BLaER1 treated with 17β-estradiol and CSF1 and Interleukin-3, amounts not matched to agents 10 nM and 100 nM (cell line): ENCODE measurements around the gene FAM168B.

Source experiments
- H3K27ac ChIP-seq, 11 experiments: shearing (Covaris generic); formaldehyde crosslinking; 2 replicates each; pipeline ENCODE4 v1.8.1; 2022
- H3K27me3 ChIP-seq, 11 experiments: shearing (Covaris generic); formaldehyde crosslinking; 2 replicates each; pipeline ENCODE4 v1.8.1; 2022
- H3K36me3 ChIP-seq, 11 experiments: shearing (Covaris generic); formaldehyde crosslinking; 2 replicates each; pipeline ENCODE4 v1.8.1; 2022
- H3K4me1 ChIP-seq, 10 experiments: shearing (Covaris generic); formaldehyde crosslinking; 2 replicates each; pipeline ENCODE4 v1.8.1; 2022
- H3K4me2 ChIP-seq, 11 experiments: shearing (Covaris generic); formaldehyde crosslinking; 2 replicates each; pipeline ENCODE4 v1.8.1; 2022
- H3K4me3 ChIP-seq, 10 experiments: shearing (Covaris generic); formaldehyde crosslinking; 2 replicates each; pipeline ENCODE4 v1.8.1; 2022
- H3K9ac ChIP-seq, 11 experiments: shearing (Covaris generic); formaldehyde crosslinking; 2 replicates each; pipeline ENCODE4 v1.8.1; 2022
- H3K9me3 ChIP-seq, 11 experiments: shearing (Covaris generic); formaldehyde crosslinking; replicated peaks in 1 of 11; 2 replicates each; pipeline ENCODE4 v1.8.1; 2022
- H4K20me1 ChIP-seq, 11 experiments: shearing (Covaris generic); formaldehyde crosslinking; 2 replicates each; pipeline ENCODE4 v1.8.1; 2022
- Cebpa-rat ChIP-seq, 11 experiments: shearing (Covaris generic); IDR thresholded peaks; 2 replicates each; pipeline ENCODE4 v1.8.1; 2022

The FAM168B gene

DNA sequence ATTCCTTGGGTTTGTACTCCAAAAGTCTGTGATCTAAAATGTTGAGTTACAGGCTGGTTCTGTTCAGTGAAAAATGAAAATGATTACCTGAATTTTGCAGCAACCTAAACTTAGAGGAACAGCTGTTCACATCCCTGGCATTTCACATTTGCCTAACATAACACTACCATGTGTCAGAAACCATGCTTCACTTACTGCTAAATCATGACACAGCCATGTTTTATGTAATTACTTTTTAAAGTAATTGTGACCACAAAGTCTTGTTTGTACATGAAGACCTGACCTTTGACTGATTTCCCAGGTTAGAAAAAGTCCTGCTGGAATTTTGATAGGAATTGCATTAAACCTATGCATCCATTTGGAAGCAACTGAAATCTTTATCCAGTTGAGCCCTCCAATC is 79.1 kb downstream of the FAM168B start:
- Histone ChIP-seq H3K27ac (no peak overlapping the region), H3K27me3 (no peaks in the 10 kb centered on the region), H3K9ac (no peak overlapping the region), H3K36me3 (no peaks in the 10 kb centered on the region), H3K4me3 (no peak overlapping the region), H3K9me3 (peaks cover 0 to 11% (median 9%) of the 10 kb centered on the region in 11 experiments; a peak in 13 of 22 replicates), H3K4me1 (peaks cover 0 to 19% (median 5%) of the 10 kb centered on the region in 10 experiments; a peak in 7 of 20 replicates), H4K20me1 (no peaks in the 10 kb centered on the region), H3K4me2 (no peak overlapping the region)
- no peak for TF ChIP-seq Cebpa-rat (IDR thresholded peaks at IDR 0.05)

DNA sequence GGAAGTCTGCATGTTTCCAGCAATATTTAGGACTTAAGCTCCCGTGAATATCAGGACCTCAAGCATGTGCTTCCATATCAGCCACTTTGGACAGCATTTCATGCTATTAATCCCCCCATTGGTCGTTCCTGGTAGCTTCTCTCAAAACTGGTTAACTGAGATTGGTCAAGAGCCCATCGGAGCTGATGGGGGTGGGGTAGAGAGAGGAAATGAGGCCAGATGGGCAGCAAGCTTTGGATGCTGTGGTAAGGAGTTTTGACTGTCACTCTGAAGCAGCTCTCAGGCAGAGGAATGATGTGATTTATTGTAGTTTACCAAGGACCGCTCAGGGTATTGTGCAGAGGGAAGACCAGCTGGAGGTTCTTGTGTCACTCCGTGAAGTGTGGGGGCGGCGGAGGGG is 81.8 kb downstream of the FAM168B start:
- Histone ChIP-seq H3K36me3 (no peaks in the 10 kb centered on the region), H3K9me3 (peaks cover 0 to 11% (median 9%) of the 10 kb centered on the region in 11 experiments; a peak in 13 of 22 replicates), H3K4me3 (no peak overlapping the region), H3K27me3 (no peaks in the 10 kb centered on the region), H3K4me2 (0 out of 22 replicates have a peak overlapping the region, but pooled peaks of 1 of the 11 experiments have one; percentile 24), H3K4me1 (peaks cover 0 to 12% (median 5%) of the 10 kb centered on the region in 10 experiments; a peak in 6 of 20 replicates), H4K20me1 (no peaks in the 10 kb centered on the region), H3K9ac (no peak overlapping the region), H3K27ac (no peak overlapping the region)
- TF ChIP-seq Cebpa-rat (IDR thresholded peaks at IDR 0.05) = no peak

DNA sequence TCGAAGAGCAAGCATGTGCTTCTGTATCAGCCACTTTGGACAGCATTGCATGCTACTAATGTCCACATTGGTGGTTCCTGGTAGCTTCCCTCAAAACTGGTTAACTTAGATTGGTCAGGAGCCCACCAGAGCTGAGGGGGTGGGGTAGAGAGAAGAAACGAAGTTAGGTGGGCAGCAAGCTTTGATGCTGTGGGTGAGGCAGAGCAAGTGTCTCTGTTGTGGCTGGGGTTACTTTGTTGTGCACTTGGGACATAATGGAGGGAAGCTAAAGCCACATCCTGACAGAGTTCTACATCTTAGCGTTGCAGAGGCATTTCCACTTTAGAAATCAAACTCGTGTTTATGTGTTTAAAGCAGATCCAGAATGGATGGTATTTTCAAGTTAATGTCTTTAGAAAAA is 82.7 kb downstream of the FAM168B start:
- Histone ChIP-seq H3K27ac (no peak overlapping the region), H3K27me3 (no peaks in the 10 kb centered on the region), H3K4me3 (no peak overlapping the region), H4K20me1 (no peaks in the 10 kb centered on the region), H3K4me1 (peaks cover 0 to 11% (median 5%) of the 10 kb centered on the region in 10 experiments; a peak in 6 of 20 replicates), H3K36me3 (no peaks in the 10 kb centered on the region), H3K9ac (no peak overlapping the region), H3K4me2 (peak overlapping the region in 7 of 11 experiments; percentile 1 to 32 (median 28); a peak in 9 of 22 replicates), H3K9me3 (peaks cover 0 to 11% (median 9%) of the 10 kb centered on the region in 11 experiments; a peak in 13 of 22 replicates)
- TF ChIP-seq Cebpa-rat (IDR thresholded peaks at IDR 0.05) = no peak

DNA sequence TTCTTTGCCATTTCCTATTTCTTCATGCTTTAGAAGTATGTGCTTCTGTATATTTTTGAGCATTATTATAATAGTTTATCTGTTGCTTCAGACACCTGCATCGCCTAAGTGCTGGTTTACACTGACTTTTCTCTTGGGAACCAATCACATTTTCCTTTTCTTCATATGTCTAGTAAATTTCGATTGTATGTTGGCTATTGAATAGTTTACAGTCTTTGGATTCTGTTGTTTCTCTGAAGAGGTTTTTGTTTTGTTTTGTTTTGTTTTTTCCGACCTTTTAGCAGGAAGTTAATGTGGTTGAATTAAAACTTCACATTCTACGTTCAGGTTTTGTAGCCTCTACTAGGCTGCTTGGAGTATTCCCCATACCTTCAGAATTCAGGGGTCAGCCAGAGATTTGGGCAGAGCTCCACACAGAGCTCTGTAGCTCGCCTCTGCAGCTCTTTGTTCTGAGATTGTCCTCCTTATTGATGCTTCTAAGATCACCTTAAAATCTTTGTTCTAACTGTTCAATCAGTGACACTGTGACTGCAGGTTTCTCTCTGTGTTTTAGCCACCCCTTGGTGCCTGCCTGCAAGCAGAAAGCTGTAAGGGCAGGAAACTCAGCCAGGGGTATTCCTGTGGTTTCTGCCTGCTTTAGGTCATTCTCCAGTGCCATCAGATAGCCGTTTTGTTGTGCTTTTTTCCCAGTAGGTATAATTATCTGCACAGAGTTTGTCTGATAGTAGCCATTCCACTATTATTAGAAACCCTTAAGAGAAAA is 83.4 kb downstream of the FAM168B start:
- no peak for TF ChIP-seq Cebpa-rat (IDR thresholded peaks at IDR 0.05)
- Histone ChIP-seq H3K4me3 (no peak overlapping the region), H3K27me3 (no peaks in the 10 kb centered on the region)

DNA sequence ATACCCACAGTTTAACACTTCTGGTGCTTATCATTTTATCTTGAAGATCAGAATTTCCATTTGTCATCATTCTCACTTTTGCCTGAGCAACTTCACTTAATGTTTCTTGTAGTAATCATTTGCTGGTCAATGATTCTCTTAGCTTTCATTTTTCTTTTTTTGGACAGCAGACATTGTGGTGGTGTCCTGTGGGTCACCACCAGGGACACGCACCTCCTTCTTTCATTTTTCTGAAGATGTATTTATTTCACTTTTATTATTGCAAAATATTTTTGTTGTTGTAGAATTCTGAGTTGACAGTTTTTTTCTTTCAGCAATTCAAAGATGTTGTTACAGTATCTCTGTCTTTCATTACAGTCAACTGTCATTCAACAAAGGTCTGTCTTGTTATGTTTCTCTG is 84.3 kb downstream of the FAM168B start:
- no peaks in the 10 kb centered on the region for H3K36me3 ChIP-seq
- no peaks in the 10 kb centered on the region for H3K27me3 ChIP-seq
- H3K27ac ChIP-seq = no peak overlapping the region
- TF ChIP-seq Cebpa-rat (IDR thresholded peaks at IDR 0.05) = no peak
- H3K9me3 ChIP-seq = peaks cover 0 to 11% (median 9%) of the 10 kb centered on the region in 11 experiments; a peak in 13 of 22 replicates
- no peak overlapping the region for H3K4me2 ChIP-seq
- no peak overlapping the region for H3K9ac ChIP-seq
- no peak overlapping the region for H3K4me3 ChIP-seq
- H4K20me1 ChIP-seq = no peaks in the 10 kb centered on the region
- peaks cover 0 to 13% (median 5%) of the 10 kb centered on the region in 10 experiments; a peak in 6 of 20 replicates for H3K4me1 ChIP-seq

More for the DNA sequence above, 83.4 kb downstream of the FAM168B start:
- H3K9ac ChIP-seq = no peak overlapping the region
- H3K4me2 ChIP-seq = 0 out of 22 replicates have a peak overlapping the region, but pooled peaks of 2 of the 11 experiments have one; percentile 24 to 29
- no peaks in the 10 kb centered on the region for H4K20me1 ChIP-seq
- H3K4me1 ChIP-seq = peaks cover 0 to 11% (median 5%) of the 10 kb centered on the region in 10 experiments; a peak in 6 of 20 replicates
- H3K27ac ChIP-seq = no peak overlapping the region
- H3K36me3 ChIP-seq = no peaks in the 10 kb centered on the region
- peaks cover 0 to 11% (median 9%) of the 10 kb centered on the region in 11 experiments; a peak in 13 of 22 replicates for H3K9me3 ChIP-seq

DNA sequence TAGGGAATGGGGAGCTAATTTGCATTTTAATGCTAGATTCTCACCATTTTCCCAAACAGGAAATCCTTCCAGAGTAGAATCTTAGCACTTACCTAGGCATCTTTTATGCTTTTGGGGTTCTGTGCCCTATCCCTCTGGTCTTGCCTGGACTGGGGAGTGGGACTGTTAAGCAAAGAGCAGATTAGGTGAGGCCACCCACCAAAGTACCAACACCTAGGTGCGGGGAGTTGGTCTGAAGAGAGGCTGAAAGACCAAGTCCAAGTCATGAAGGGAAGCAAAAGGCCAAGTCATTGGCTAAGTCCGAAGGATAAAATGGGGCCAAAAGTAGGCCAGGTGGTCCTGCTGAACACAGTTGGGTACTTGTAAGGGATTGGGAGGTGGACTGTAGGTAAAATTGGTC is 86.7 kb downstream of the FAM168B start:
- no peaks in the 10 kb centered on the region for H4K20me1 ChIP-seq
- H3K27ac ChIP-seq = no peak overlapping the region
- H3K27me3 ChIP-seq = no peaks in the 10 kb centered on the region
- no peak overlapping the region for H3K9ac ChIP-seq
- TF ChIP-seq Cebpa-rat (IDR thresholded peaks at IDR 0.05) = no peak
- peaks cover 0 to 11% (median 9%) of the 10 kb centered on the region in 11 experiments; a peak in 13 of 22 replicates for H3K9me3 ChIP-seq
- H3K4me2 ChIP-seq = no peak overlapping the region
- peaks cover 0 to 13% (median 5%) of the 10 kb centered on the region in 10 experiments; a peak in 6 of 20 replicates for H3K4me1 ChIP-seq
- no peaks in the 10 kb centered on the region for H3K36me3 ChIP-seq
- H3K4me3 ChIP-seq = no peak overlapping the region

DNA sequence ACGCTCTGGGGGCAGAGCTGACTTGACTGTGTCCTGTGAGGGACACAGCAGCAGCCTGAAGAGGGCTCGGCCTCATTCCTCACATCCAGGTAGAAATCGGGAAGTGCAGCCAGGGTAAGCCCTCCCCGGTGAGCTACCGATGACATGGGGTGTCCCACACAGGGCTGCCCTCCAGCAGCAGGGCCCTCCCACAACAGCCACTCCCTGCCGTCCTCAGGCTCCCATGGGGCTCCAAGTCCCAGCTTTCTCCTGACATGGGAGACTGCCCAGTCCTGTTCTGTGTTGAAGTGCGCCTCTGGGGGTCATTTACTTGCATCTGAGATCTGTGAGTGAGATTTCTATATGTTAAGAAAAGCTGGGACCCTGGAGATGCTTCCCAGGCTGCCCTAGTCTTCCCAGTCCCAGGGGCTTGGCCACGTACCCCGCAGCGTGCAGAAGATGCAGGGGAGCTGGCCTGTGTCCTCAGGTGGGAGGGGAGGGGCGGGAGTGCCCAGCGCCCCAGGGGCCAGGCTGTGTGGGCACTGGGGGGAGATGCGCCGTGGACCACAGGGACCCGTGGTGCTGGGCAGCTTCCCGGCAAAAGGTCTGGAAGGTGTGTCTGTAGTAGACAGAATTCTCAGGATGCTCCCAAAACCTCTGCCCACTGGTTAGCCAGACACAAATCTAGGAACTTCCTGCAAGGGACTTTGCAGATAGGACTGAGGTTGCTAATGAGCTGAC is 87.9 kb downstream of the FAM168B start:
- Histone ChIP-seq H3K36me3 (no peaks in the 10 kb centered on the region), H3K27me3 (no peaks in the 10 kb centered on the region), H3K4me3 (no peak overlapping the region), H3K4me2 (0 out of 22 replicates have a peak overlapping the region, but pooled peaks of 1 of the 11 experiments have one; percentile 1), H3K4me1 (peaks cover 0 to 6% (median under 1%) of the 10 kb centered on the region in 10 experiments; a peak in 2 of 20 replicates), H4K20me1 (no peaks in the 10 kb centered on the region), H3K27ac (no peak overlapping the region), H3K9me3 (peaks cover 0 to 9% (median 8%) of the 10 kb centered on the region in 11 experiments; a peak in 13 of 22 replicates), H3K9ac (no peak overlapping the region)
- TF ChIP-seq Cebpa-rat (IDR thresholded peaks at IDR 0.05) = no peak

DNA sequence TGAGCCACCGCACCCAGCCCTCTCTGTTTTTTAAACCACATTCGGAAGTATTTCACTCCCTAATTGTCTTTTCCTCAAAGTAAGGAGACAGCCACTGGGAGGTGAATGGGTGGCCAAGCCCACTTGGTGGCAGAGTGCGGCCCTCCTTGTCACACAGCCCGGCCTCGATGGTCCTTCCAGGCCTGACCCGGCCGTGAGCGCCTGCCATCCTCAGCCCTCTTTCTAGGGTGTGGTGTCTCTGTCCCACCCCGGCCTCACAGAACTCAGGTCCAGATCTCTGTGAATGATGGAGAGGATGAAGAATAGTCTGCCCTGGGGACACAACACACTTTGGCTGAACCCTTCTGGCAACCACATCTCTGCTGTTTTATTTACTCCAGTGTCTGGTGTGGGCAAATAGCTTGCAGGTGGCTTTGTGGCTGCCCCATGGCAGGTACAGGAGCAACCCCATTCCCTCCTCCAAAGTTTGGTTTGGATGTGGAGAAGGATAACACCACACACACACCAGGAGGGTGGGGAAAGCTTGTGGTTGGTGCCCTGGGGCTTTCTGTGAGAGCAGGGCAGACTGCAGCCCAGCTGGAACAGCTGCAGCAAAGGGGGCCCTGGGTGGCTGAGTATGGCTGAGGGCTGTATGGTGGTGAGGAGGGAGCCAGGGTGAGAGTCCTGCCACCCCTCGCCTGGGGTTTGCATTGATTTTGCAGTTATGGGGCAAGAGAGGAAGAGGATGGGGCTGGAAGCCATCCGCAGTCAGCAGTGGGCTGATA is 88.6 kb downstream of the FAM168B start:
- Histone ChIP-seq H3K9ac (no peak overlapping the region), H3K4me3 (no peak overlapping the region), H4K20me1 (no peaks in the 10 kb centered on the region), H3K4me2 (0 out of 22 replicates have a peak overlapping the region, but pooled peaks of 1 of the 11 experiments have one; percentile 1), H3K4me1 (0 out of 20 replicates have a peak, but pooled peaks cover 0 to 6% (median 0%) of the 10 kb centered on the region in 10 experiments), H3K27ac (no peak overlapping the region), H3K27me3 (no peaks in the 10 kb centered on the region), H3K36me3 (no peaks in the 10 kb centered on the region), H3K9me3 (peaks cover 0 to 3% (median under 1%) of the 10 kb centered on the region in 11 experiments; a peak in 8 of 22 replicates)
- TF ChIP-seq Cebpa-rat (IDR thresholded peaks at IDR 0.05) = no peak
